K562 (cell line): ENCODE data around the gene GDF9.

ENCODE experiments used
- HDAC1 ChIP-seq, 2 experiments: fragments of 450-650 bp; IDR thresholded peaks; 2 replicates each; pipeline ENCODE4 v1.6.1; 2016 to 2017; ENCODE audit warnings: inconsistent platforms in 1 of 2, mild to moderate bottlenecking in 1 of 2, moderate library complexity in 1 of 2
- LEF1 ChIP-seq: fragments of 450-650 bp; IDR thresholded peaks from 2 replicates; pipeline ENCODE4 v1.6.1; 2016; ENCODE audit warnings: mild to moderate bottlenecking
- MEIS2 ChIP-seq: fragments of 450-650 bp; IDR thresholded peaks from 2 replicates; pipeline ENCODE4 v1.6.1; 2014; ENCODE audit warnings: mild to moderate bottlenecking; ENCODE audit not compliant: partially characterized antibody
- NR2F6 ChIP-seq: fragments of 450-650 bp; formaldehyde crosslinking; IDR thresholded peaks from 2 replicates; pipeline ENCODE4 v1.4.0; 2020; ENCODE audit warnings: mild to moderate bottlenecking
- POLR2A ChIP-seq: fragments of 450-650 bp; conservative IDR thresholded peaks from 2 replicates; pipeline ENCODE4 v1.6.1; 2016
- PREB ChIP-seq: sonication (generic); formaldehyde crosslinking; IDR thresholded peaks from 2 replicates; pipeline ENCODE4 v1.8.1; 2023; ENCODE audit warnings: mild to moderate bottlenecking, missing genetic modification reagents
- RERE ChIP-seq: sonication (generic); formaldehyde crosslinking; IDR thresholded peaks from 2 replicates; pipeline ENCODE4 v1.8.0; 2023; ENCODE audit warnings: missing genetic modification reagents, mild to moderate bottlenecking, borderline replicate concordance
- RUNX1 ChIP-seq: sonication (generic); IDR thresholded peaks from 2 replicates; pipeline ENCODE4 v1.6.1; 2016; ENCODE audit warnings: antibody characterized with exemption, low read depth
- SREBF2 ChIP-seq: sonication (generic); formaldehyde crosslinking; IDR thresholded peaks from 2 replicates; pipeline ENCODE4 v1.4.0; 2020; ENCODE audit warnings: mild to moderate bottlenecking, missing genetic modification reagents
- TBP ChIP-seq: optimal IDR thresholded peaks from 2 replicates; pipeline ENCODE3; 2011; ENCODE audit warnings: low read depth, low read length, improper control_type of control experiment
- TCF7 ChIP-seq: sonication (generic); IDR thresholded peaks from 2 replicates; pipeline ENCODE4 v1.6.1; 2016; ENCODE audit warnings: antibody characterized with exemption, borderline replicate concordance
- ZNF707 ChIP-seq: fragments of 250-450 bp; sonication (Bioruptor Pico); conservative IDR thresholded peaks from 2 replicates; pipeline ENCODE4 v1.8.0; 2022; ENCODE audit warnings: inconsistent platforms, mild to moderate bottlenecking, moderate library complexity

GRCh38 chr5:132853790-132854189, 12.5 kb downstream of the GDF9 start:
- TF ChIP-seq POLR2A (no peak), ZNF707 (CRISPR knock-in tag) (no peak), LEF1 (no peak), MEIS2 (no peak), PREB (CRISPR knock-in tag) (no peak), HDAC1 (IDR thresholded peaks at IDR 0.05) (no peak), SREBF2 (CRISPR knock-in tag) (no peak), TBP (no peak), RERE (CRISPR knock-in tag) (no peak), RUNX1 (no peak), NR2F6 (no peak), TCF7 (no peak)
